ENCODE data around the gene ZNF524. TPM values are rescaled to one million over a fixed set of nuclear protein-coding genes. Genes with fewer than 3 reads are reported as not detected.

ZNF524 gene
- total and polyA plus RNA-seq, 10 of the 15 experiments (the other 5 are each of a cell fraction or from before 2014, with no cell fraction given): 0.47 to 18.6 (median 12.4) TPM; not detected in 1

DNA sequence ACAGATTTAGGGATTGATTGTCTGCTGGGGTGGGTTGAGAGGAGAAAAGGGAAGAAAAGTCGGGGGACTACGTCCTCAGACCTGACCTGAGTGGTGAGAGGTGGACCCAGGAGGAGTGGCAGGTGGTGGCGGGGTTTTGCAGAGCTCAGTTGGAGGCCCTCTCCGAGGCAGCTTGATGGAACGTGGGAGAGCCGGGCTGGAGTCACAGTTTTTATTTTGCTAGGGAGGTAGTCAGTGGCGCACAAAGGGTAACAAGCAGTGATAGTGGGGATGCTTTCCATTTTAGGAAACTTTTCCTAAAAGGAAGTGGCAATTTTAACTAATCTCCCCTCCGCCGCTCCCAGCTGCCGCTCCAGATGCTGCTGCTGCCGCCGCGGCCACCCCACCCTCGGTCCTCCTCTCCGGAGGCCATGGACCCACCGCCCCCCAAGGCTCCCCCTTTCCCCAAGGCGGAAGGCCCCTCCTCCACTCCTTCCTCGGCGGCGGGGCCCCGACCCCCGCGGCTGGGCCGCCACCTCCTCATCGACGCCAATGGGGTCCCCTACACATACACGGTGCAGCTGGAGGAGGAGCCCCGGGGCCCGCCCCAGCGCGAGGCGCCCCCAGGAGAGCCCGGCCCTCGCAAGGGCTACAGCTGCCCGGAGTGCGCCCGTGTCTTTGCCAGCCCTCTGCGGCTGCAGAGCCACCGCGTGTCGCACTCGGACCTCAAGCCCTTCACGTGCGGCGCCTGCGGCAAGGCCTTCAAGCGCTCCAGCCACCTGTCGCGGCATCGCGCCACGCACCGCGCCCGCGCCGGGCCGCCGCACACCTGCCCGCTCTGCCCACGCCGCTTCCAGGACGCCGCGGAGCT lies 42.3 kb downstream of the ZNF524 start:
- no peak for DNase-seq (ENCODE audit: low read depth, low spot score)
- H3K4me3 ChIP-seq: peak overlapping the region; percentile 95
- no peaks in the 10 kb centered on the region for H3K9me3 ChIP-seq (replicated peaks; ENCODE audit: control insufficient read depth, insufficient read depth, low read length)
- ChIA-PET RAD21 (ENCODE audit: unreplicated experiment) (interaction anchor here (1.0 to 2.4 kb wide), 3 partner anchors 10 to 387 kb away, joined by 4 to 18 read pairs (median 10); partner anchors contain the start of gene U2AF2), SMC1A (ENCODE audit: uncharacterized antibody, unreplicated experiment) (interaction anchor here (1.5 to 1.7 kb wide), 2 partner anchors 10 to 12 kb away, joined by 4 read pairs; partner anchors contain the start of gene U2AF2), CTCF (interaction anchor here (0.6 to 1.8 kb wide), 6 partner anchors 10 to 144 kb away, joined by 3 to 17 read pairs (median 3); no protein-coding TSS in a partner anchor), POLR2A (interaction anchor here (0.8 to 2.0 kb wide), 9 partner anchors 7 to 166 kb away, joined by 3 to 11 read pairs (median 3); partner anchors contain the start of genes FIZ1, ZNF524, ZNF628 and ZNF784)
- intact Hi-C loops (cut with micrococcal nuclease; ENCODE audit: unreplicated experiment) (loop anchor here (5.0 kb wide), 2 partner anchors 35 to 40 kb away; partner anchors contain the start of genes EPN1 and ZNF524), in situ Hi-C loops (cut with MboI) (no loop called here)
- 0 out of 4 replicates have a peak, but pooled peaks cover 0 to 2% of the 10 kb centered on the region in 2 experiments for H3K36me3 ChIP-seq (ENCODE audit: control insufficient read depth in 2 of 2, insufficient read depth in 2 of 2, low read length in 1 of 2)
- H3K79me2 ChIP-seq (ENCODE audit: control insufficient read depth, insufficient read depth, low read length): peaks cover 61% of the 10 kb centered on the region
- ATAC-seq: peak; percentile 25
- no peak for FAIRE-seq
- peak overlapping the region; percentile 64 for H3K27ac ChIP-seq (ENCODE audit: control insufficient read depth, insufficient read depth)
- peak overlapping the region; percentile 97 for H3K4me2 ChIP-seq (ENCODE audit: control insufficient read depth, insufficient read depth)
- H3K27me3 ChIP-seq (replicated peaks in 1 of 2; ENCODE audit: control insufficient read depth in 2 of 2, insufficient read depth in 2 of 2, low read length in 1 of 2): no peaks in the 10 kb centered on the region
- no peaks in the 10 kb centered on the region for H4K20me1 ChIP-seq (ENCODE audit: control insufficient read depth, insufficient read depth)
- 1% methylated on average over 55 of the region's 65 CpGs for WGBS (ENCODE audit: insufficient coverage, insufficient replicate concordance, low lambda C conversion rate, missing lambda C conversion rate)
- H2AFZ ChIP-seq (ENCODE audit: control insufficient read depth, low read depth, low read length): no peak overlapping the region
- peaks cover 39% of the 10 kb centered on the region for H3K4me1 ChIP-seq (ENCODE audit: control insufficient read depth, insufficient read depth, low read length)
- H3K9ac ChIP-seq (ENCODE audit: control insufficient read depth, insufficient read depth, low read length): peak overlapping the region; percentile 86
- TSS peak; percentile 42 for BruUV-seq (replicated peaks)
- TF ChIP-seq ZSCAN29 (IDR thresholded peaks at IDR 0.05): 0 out of 2 replicates have a peak, but pooled peaks have one; percentile 37
- TF ChIP-seq SREBF1 (IDR thresholded peaks at IDR 0.05; ENCODE audit: low read length): no peak
- peak; percentile 21; the same call in 1 of the 2 replicates for TF ChIP-seq TCF12 (IDR thresholded peaks at IDR 0.05; ENCODE audit: low read depth, low read length)
- TF ChIP-seq ZNF687 (IDR thresholded peaks at IDR 0.05): peak; percentile 70
- no peak for TF ChIP-seq PAX8 (IDR thresholded peaks at IDR 0.05)
- TF ChIP-seq GATAD2B (conservative IDR thresholded peaks at IDR 0.05; ENCODE audit: low read depth): peak; percentile 65; the same call in 1 of the 2 replicates
- TF ChIP-seq BHLHE40 (IDR thresholded peaks at IDR 0.05; ENCODE audit: borderline replicate concordance in 1 of 2, low read depth in 2 of 2, low read length in 1 of 2): peak; percentile 90 to 97
- 0 out of 2 replicates have a peak, but pooled peaks have one; percentile 24 for TF ChIP-seq ZNF217 (IDR thresholded peaks at IDR 0.05)
- TF ChIP-seq BACH1 (IDR thresholded peaks at IDR 0.05; ENCODE audit: borderline replicate concordance): peak; percentile 71
- TF ChIP-seq PAX5 (IDR thresholded peaks at IDR 0.05; ENCODE audit: borderline replicate concordance, low read depth, low read length): peak; percentile 24; the same call in 1 of the 2 replicates
- TF ChIP-seq MEF2B (IDR thresholded peaks at IDR 0.05; ENCODE audit: partially characterized antibody, poor library complexity, severe bottlenecking): no peak
- no peak for TF ChIP-seq NFYA (IDR thresholded peaks at IDR 0.05; ENCODE audit: borderline replicate concordance, low read depth, low read length)
- no peak for TF ChIP-seq SUZ12 (IDR thresholded peaks at IDR 0.05; ENCODE audit: unreplicated experiment)
- TF ChIP-seq SMARCA5 (IDR thresholded peaks at IDR 0.05): peak; percentile 21; the same call in 1 of the 2 replicates
- no peak for TF ChIP-seq NR2C2 (IDR thresholded peaks at IDR 0.05; ENCODE audit: borderline replicate concordance, control insufficient read depth, insufficient read length, low read depth)
- TF ChIP-seq NKRF (conservative IDR thresholded peaks at IDR 0.05): peak; percentile 81

Measured in GM12878 (cell line).